GM10248 (cell line): ENCODE measurements around the gene PASK.
"Not testable (repeated sequence)": the region's sequence is repeated elsewhere in the genome, so short reads cannot be mapped to it uniquely, and the experiment has no call there.

Experiments
- CTCF ChIA-PET: fragments of 300-600 bp; sonication (Branson Sonifier 250); formaldehyde crosslinking; extraction: SDS; loops from one replicate; lab custom pipeline; 2021; ENCODE audit warnings: antibody characterized with exemption; lab: Yijun Ruan, JAX
- POLR2A ChIA-PET: fragments of 350-650 bp; sonication (Branson Sonifier 250); formaldehyde crosslinking; extraction: SDS; loops from one replicate; lab custom pipeline; 2020; ENCODE audit warnings: antibody characterized with exemption; lab: Yijun Ruan, JAX
- DNase-seq: peaks from one replicate; pipeline ENCODE4 v3.0.0; 2012; ENCODE audit errors: extremely low spot score
- CTCF ChIP-seq: IDR thresholded peaks from 2 replicates; pipeline ENCODE4 v1.5.1; 2012; ENCODE audit warnings: mild to moderate bottlenecking, low read depth; ENCODE audit errors: extremely low read depth, missing control alignments, control extremely low read depth

Gene PASK

GRCh38 chr2:241148891-241149674 is at the start of gene PASK:
Gene PASK, minus strand, starts transcription at chr2:241149472. Its CDS starts 6,440 bp downstream, at chr2:241143032.
- TF ChIP-seq CTCF, result no peak
- DNase-seq, result peak; percentile 94
- POLR2A ChIA-PET, result interaction anchor here (0.5 to 1.2 kb wide), 6 partner anchors 16 to 830 kb away, joined by 3 to 5 read pairs (median 3); no protein-coding TSS in a partner anchor
- CTCF ChIA-PET, result interaction anchor here (1.0 to 4.0 kb wide), 9 partner anchors 9 to 71 kb away, joined by 3 to 31 read pairs (median 5); no protein-coding TSS in a partner anchor

DNA sequence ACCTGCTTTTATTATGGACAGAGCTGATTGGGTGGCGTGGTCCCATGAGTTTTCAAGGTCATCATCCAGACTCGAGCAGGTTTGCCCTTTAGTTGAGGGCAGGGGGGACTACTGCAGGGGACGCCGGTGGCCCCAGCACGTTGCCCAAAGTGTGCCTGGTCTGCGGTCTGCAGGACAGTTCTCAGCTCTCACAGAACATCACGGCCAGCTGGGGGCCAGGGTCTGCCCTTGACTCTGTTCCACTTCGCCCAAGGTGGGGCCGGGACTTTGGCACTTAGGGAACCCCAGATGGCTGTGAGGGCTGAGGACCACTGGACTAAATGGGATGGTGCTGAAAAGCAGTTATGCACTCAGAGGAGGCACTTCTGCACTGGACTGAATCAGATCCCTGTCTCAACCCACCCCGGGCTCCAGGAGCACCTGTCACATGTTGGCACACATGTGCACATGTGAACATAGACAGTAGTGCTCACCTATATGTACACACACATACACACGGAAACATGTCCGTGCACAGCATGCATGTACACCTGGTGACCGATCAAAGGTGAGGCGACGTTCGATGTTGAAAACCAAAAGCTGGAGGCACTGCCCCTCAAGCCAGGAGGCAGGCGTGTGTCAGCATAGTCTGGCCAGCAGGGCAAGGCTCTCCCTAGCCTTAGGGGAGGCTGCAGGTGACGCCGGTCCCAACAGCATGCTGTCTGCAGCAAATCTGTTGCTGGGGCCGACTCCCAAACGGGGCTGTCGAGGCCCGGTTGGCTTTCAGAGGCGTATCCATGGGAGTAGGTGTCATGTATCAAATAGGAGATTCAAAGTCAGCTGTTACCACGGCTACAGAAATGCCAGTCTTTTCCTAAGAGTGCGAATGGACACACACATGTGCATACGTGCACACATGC is 49.4 kb upstream of the PASK start:
- no peak for DNase-seq
- CTCF ChIA-PET, result no interaction called here
- no peak for TF ChIP-seq CTCF
- POLR2A ChIA-PET, result no interaction called here

DNA sequence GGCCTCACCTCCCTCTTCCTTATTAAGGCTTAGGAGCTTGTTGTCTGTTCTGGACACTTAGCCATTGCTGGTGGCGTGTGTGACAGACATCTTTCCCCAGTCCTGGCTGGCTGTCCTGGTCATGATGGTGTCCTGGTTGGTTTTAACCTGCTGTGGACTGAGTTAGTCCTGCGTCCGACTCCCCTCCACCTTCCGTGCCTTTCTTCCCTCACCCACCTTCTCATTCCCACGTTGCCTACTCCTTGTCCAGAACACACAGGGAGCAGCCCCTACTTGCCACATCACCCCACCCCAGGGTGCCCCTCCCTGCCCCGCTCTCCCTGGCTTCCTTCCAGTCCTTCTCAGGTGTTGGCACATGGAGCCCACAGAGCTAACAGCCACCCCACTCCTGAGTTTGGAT is 48.7 kb upstream of the PASK start:
- no peak for TF ChIP-seq CTCF
- DNase-seq, result no peak
- CTCF ChIA-PET, result no interaction called here
- POLR2A ChIA-PET, result interaction anchor here (0.7 kb wide), 1 partner anchor 354 kb away, joined by 7 read pairs; no protein-coding TSS in a partner anchor

DNA sequence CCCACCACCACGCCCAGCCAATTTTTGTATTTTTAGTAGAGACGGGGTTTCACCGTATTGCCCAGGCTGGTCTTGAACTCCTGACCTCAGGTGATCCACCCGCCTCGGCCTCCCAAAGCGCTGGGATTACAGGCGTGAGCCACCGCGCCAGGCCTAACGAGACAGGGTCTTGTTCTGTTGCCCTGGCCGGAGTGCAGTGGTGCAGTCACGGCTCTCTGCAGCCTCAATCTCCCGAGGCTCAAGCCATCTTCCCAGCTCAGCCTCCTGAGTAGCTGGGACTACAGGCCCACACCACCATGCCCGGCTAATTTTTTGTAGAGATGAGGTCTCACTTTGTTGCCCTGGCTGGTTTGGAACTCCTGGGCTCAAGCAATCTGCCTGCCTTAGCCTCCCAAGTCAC is 48.0 kb upstream of the PASK start:
- DNase-seq, result not testable (repeated sequence)
- ChIA-PET CTCF (interaction anchor here (1.6 kb wide), 1 partner anchor 17 kb away, joined by 3 read pairs; no protein-coding TSS in a partner anchor), POLR2A (interaction anchor here (0.7 kb wide), 1 partner anchor 355 kb away, joined by 7 read pairs; no protein-coding TSS in a partner anchor)

DNA sequence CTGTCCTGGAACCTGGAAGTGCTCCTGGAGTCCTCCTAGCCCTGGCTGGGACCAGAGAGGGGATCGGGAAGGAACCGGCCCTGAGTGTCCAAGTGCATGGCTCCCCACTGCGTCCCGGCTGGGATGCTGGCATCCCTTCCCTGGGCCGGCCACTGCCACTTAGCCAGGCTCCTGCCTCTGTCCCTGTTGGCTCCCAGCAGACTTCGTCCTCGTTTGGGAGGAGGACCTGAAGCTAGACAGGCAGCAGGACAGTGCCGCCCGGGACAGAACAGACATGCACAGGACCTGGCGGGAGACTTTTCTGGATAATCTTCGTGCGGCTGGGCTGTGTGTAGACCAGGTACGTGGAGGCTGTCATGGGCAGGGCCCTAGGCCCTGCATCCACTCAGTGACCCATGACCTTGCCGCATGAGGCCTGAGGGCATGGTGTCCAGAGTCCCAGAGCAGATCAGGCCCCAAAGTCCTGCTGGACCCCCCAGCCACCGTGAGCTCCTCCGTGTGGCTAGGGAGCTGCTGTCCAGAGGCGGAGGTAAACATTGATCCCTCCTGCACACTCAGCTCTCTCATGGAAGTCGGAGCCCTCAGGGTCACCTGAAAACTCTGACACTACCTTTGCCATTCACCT is 46.3 kb upstream of the PASK start:
- ChIA-PET POLR2A (no interaction called here), CTCF (interaction anchor here (0.9 to 1.6 kb wide), 3 partner anchors 8 to 56 kb away, joined by 3 read pairs; no protein-coding TSS in a partner anchor)
- no peak for TF ChIP-seq CTCF
- no peak for DNase-seq

- ChIA-PET POLR2A (no interaction called here), CTCF (no interaction called here)
- TF ChIP-seq CTCF, result no peak
- no peak for DNase-seq
Measured at GRCh38 chr2:241194811-241195210, 45.5 kb upstream of the PASK start.
